D341Med (cell line): Measurements from ENCODE around the gene ZNF624.

Source experiments
- DNase-seq: peaks from one replicate; pipeline ENCODE4 v3.0.0; 2012; ENCODE audit warnings: low spot score

The ZNF624 gene

GRCh38 chr17:16593356-16594102, 60.1 kb downstream of the ZNF624 start:
- DNase-seq, result no peak

- DNase-seq, result peak; percentile 91
These were observed 64.3 kb downstream of the ZNF624 start for GRCh38 chr17:16589097-16589969.

GRCh38 chr17:16585796-16586195, 67.9 kb downstream of the ZNF624 start:
- no peak for DNase-seq

GRCh38 chr17:16584273-16584995, 69.2 kb downstream of the ZNF624 start:
- DNase-seq, result peak; percentile 88

GRCh38 chr17:16583781-16584180, 69.9 kb downstream of the ZNF624 start:
- no peak for DNase-seq

GRCh38 chr17:16573466-16573865, 80.2 kb downstream of the ZNF624 start:
- DNase-seq, result no peak
